Stomach (tissue), 9 donors: ENCODE results near the gene HLCS. TPM values are rescaled to one million over a fixed set of nuclear protein-coding genes. Genes with fewer than 3 reads are reported as not detected.

Source experiments
- DNase-seq, 2 donors: peaks; one replicate each; pipeline versions ENCODE4 v3.0.0 to v3.0.0-alpha.2; 2013 to 2019
- H3K27ac ChIP-seq, 5 donors: fragments of 200-600 bp in 4 of 5; sonication (generic) in 4 of 5; one replicate each; pipeline ENCODE4 v1.5.1; 2013 to 2019; ENCODE audit warnings: mild to moderate bottlenecking in 1 of 5, moderate library complexity in 1 of 5
- H3K27me3 ChIP-seq, 3 donors: fragments of 200-600 bp; sonication (generic); one replicate each; pipeline ENCODE4 v1.5.1; 2017 to 2019; ENCODE audit warnings: mixed run types in 1 of 3
- H3K36me3 ChIP-seq, 4 donors: fragments of 200-600 bp; sonication (generic); 1 replicate in 3 of 4; 2 replicates in 1 of 4; pipeline ENCODE4 v1.5.1; 2016 to 2019
- H3K4me1 ChIP-seq, 4 donors: fragments of 200-600 bp; sonication (generic); one replicate each; pipeline ENCODE4 v1.5.1; 2016 to 2019
- H3K4me3 ChIP-seq, 4 donors: fragments of 200-600 bp; sonication (generic) in 3 of 4; one replicate each; pipeline ENCODE4 v1.5.1; 2016 to 2019; ENCODE audit warnings: mild to moderate bottlenecking in 1 of 4
- H3K9me3 ChIP-seq, 4 donors: fragments of 200-600 bp; sonication (generic); one replicate each; pipeline ENCODE4 v1.5.1; 2016 to 2019
- EP300 ChIP-seq: sonication (generic); formaldehyde crosslinking; IDR thresholded peaks from one replicate; pipeline ENCODE4 v1.6.1; 2017; ENCODE audit warnings: antibody characterized with exemption
- POLR2A ChIP-seq, 4 donors: fragments of 450-650 bp; IDR thresholded peaks; one replicate each; pipeline ENCODE4 v1.6.1; 2016; ENCODE audit warnings: antibody characterized with exemption in 4 of 4, control low read depth in 2 of 4, mild to moderate bottlenecking in 1 of 4, moderate library complexity in 1 of 4
- POLR2AphosphoS5 ChIP-seq, 3 donors: sonication (generic); formaldehyde crosslinking; IDR thresholded peaks; one replicate each; pipeline ENCODE4 v1.6.1; 2016; ENCODE audit warnings: antibody characterized with exemption in 3 of 3
- WGBS, 5 donors: extraction: QIAGEN DNeasy Blood & Tissue Kit in 3 of 5; methylation state at CpG; one replicate each; pipeline versions ENCODE4 v1.1.5 to v1.1.7; 2013 to 2018; 5-methylcytosine and 5-hydroxymethylcytosine counted together
- intact Hi-C: fragments of 100-400 bp; cut with DNase I; formaldehyde crosslinking; loops from one replicate; pipeline ENCODE4 v1.15.1; 2023; ENCODE audit warnings: low total_unique reads
- polyA plus RNA-seq, 3 donors: library from polyadenylated mRNA; stranded (reverse); fragments of 200-250 nt; gene quantifications; one replicate each; pipeline ENCODE4 v1.2.3, GENCODE V29; 2013
- total RNA-seq, 5 donors: library from RNA; depleted of rRNA; stranded (reverse); fragments of >200 nt; gene quantifications; one replicate each; pipeline versions ENCODE4 v1.1.0 to v1.2.3, GENCODE V29; 2014 to 2016
- TF ChIP-seq, protein P1 (sequence below), 7 experiments: fragments of 450-650 bp in 4 of 7; fragments of 200-600 bp in 3 of 7; sonication (generic) in 3 of 7; IDR thresholded peaks; one replicate each; pipeline ENCODE4 v1.5.1; 2016 to 2019; ENCODE audit warnings: antibody characterized with exemption in 7 of 7, control low read depth in 2 of 7, mild to moderate bottlenecking in 1 of 7
- donor health status: healthy with polysubstance abuse.
- donor health status: Bipolar disorder and iron deficiency.
- donor health status: healthy.

The HLCS gene
- total and polyA plus RNA-seq, 8 donors = 2.3 to 35.1 (median 13.9) TPM

DNA sequence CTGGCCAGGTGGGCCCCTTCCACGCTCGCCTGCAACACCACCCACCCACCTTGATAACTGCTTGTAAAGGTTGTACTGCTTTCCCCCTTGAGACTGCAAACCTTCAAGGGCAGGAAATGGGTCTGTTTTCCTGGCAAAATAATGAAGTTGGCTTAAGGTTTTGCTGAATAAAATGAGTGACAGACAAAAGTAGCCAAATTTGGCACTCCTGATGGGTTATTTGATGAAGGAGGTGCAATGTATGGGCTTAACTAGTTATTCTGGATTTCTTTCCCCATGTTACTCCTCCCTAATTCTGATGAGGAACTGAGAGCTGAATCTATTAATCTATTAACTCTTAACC, 14.6 kb upstream of the HLCS start:
- H3K27ac ChIP-seq = peak overlapping the region in 4 of 5 donors; percentile 47 to 64 (median 54)
- intact Hi-C loops = no loop called here
- no peaks in the 10 kb centered on the region for H3K36me3 ChIP-seq
- peak overlapping the region; percentile 41 to 50 (median 45) for H3K4me3 ChIP-seq
- H3K27me3 ChIP-seq = peaks cover 0 to 5% (median 0%) of the 10 kb centered on the region in 3 donors
- H3K9me3 ChIP-seq = no peaks in the 10 kb centered on the region
- WGBS, 5 donors = 6 to 48% (median 17%) methylated on average over 2 of the region's 2 CpGs
- H3K4me1 ChIP-seq = peaks cover 4 to 34% (median 26%) of the 10 kb centered on the region in 4 donors
- DNase-seq = no peak
- TF ChIP-seq, protein P1, sequence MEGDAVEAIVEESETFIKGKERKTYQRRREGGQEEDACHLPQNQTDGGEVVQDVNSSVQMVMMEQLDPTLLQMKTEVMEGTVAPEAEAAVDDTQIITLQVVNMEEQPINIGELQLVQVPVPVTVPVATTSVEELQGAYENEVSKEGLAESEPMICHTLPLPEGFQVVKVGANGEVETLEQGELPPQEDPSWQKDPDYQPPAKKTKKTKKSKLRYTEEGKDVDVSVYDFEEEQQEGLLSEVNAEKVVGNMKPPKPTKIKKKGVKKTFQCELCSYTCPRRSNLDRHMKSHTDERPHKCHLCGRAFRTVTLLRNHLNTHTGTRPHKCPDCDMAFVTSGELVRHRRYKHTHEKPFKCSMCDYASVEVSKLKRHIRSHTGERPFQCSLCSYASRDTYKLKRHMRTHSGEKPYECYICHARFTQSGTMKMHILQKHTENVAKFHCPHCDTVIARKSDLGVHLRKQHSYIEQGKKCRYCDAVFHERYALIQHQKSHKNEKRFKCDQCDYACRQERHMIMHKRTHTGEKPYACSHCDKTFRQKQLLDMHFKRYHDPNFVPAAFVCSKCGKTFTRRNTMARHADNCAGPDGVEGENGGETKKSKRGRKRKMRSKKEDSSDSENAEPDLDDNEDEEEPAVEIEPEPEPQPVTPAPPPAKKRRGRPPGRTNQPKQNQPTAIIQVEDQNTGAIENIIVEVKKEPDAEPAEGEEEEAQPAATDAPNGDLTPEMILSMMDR (IDR thresholded peaks at IDR 0.05) = no peak
- TF ChIP-seq POLR2AphosphoS5 (IDR thresholded peaks at IDR 0.05) (no peak), EP300 (no peak), POLR2A (IDR thresholded peaks at IDR 0.05) (no peak)

DNA sequence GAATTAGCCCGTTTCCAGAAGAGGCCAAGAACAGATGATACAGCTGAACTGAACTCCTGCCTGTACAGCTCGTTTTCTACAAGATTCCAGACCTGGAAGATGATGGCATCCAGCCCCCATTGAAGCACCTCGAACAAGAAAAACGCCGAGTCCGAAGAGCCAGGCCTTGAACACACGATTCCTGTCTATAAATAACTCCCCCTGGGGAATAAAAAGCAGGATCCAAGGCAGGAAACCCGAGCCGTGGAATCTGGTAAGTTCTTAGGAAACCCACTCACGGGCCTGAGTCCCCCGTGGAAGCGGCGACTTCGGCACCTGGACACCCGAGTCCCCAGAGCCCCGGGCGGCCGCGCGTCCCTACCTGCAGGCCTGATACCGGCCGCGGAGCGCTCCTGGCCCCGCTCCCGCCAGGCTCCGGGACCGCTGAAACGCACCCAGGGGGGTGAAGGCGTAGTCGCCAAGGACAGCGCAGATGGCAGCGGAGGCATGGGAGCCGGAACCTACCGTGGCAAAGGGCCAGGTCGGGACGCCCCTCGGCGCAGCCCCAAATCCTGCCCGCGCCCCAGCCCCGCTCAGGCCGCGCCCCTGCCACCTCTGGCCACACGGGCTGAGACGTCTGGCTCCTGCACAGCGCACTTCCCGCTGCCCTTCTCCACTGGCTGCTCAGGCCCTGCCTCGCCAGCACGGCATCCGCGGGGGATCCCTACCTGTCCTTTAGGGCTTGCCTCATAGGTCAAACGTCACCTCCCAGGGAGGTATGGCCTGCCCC, 14.0 kb upstream of the HLCS start:
- intact Hi-C loops = no loop called here
- Histone ChIP-seq H3K9me3 (no peaks in the 10 kb centered on the region), H3K27me3 (peaks cover 0 to 5% (median 0%) of the 10 kb centered on the region in 3 donors), H3K27ac (peak overlapping the region; percentile 47 to 64 (median 52)), H3K4me3 (peak overlapping the region; percentile 41 to 50 (median 45)), H3K36me3 (no peaks in the 10 kb centered on the region), H3K4me1 (peaks cover 4 to 34% (median 26%) of the 10 kb centered on the region in 4 donors)
- TF ChIP-seq POLR2A (IDR thresholded peaks at IDR 0.05) = no peak
- TF ChIP-seq, protein P1 (IDR thresholded peaks at IDR 0.05) = peak in 2 of 7 experiments; percentile 11 to 16
- DNase-seq = peak; percentile 52 to 68
- WGBS, 5 donors = 5 to 14% (median 8%) methylated on average over 20 to 53 of the region's 53 CpGs

DNA sequence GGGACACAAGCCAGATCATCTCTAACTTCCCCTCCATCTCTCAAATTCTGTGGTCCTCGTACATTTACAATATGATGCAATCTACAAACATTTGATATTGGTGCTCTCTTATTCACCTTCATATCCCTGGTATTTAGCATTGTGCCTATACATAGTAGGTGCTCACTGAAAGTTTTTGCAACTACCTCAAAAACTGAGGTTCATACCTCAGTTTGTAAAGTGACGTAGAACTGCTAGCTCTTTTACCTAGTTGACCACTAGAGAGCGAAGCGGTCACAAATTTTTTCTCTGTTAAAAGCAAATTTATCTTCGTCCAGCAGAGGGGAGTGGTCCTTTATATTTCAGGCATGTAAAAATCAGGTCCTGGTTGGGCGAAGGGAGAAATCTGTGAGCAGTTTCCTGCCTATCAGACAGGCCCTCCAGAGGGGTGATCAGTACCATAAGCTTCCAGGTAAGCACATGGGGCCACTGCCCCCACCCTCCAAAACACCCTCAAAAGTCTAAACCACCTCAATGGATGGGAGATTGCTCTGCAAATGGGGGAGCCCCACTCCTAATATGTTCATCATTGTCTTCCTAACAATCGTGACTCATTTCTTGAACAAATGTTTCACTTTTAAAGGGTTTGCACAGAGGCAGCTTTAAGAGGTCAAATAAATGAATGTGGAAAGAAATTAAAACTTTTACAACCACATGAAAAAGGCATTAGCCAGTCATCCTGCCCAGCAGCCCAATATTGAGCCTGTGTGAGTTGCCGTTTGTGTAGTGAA, 10.6 kb upstream of the HLCS start:
- Histone ChIP-seq H3K4me1 (peaks cover 4 to 44% (median 31%) of the 10 kb centered on the region in 4 donors), H3K36me3 (no peaks in the 10 kb centered on the region), H3K9me3 (no peaks in the 10 kb centered on the region), H3K4me3 (no peak overlapping the region), H3K27me3 (peaks cover 0 to 5% (median 0%) of the 10 kb centered on the region in 3 donors), H3K27ac (peak overlapping the region in 4 of 5 donors; percentile 3 to 55 (median 39))
- intact Hi-C loops = no loop called here
- DNase-seq = peak in 1 of 2 donors; percentile 87
- 17 to 24% (median 19%) methylated on average over 8 of the region's 8 CpGs for WGBS, 5 donors
- TF ChIP-seq, protein P1 (IDR thresholded peaks at IDR 0.05) = peak in 5 of 7 experiments; percentile 24 to 82 (median 50)
- TF ChIP-seq EP300 (no peak), POLR2AphosphoS5 (IDR thresholded peaks at IDR 0.05) (peak in 1 of 3 donors; percentile 12), POLR2A (IDR thresholded peaks at IDR 0.05) (no peak)

DNA sequence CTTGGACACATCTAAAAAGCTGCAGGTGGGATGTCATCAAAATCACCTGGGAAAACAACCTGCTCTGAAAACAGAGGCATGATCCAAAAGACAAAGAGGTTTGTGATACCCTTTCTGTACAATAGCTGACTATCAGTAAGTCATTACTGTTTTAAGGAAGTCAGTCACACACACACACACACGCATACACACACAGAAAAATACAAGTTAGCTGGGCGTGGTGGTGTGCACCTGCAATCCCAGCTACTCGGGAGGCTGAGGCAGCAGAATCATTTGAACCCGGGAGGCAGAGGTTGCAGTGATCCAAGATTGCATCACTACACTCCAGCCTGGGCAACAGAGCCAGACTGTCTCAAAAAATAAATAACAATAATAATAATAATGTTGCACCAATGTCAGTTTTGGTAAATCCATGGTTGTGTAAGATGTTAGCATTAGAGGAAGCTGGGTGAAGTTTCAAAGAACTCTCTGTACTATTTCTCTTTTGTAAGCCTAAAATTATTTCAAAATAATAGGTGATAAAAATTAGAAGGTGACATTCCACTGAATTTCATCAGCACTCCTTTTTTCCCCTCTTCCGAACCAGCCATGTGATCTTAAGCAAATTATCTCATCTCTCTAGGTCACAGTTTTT, 9.9 kb upstream of the HLCS start:
- Histone ChIP-seq H3K27me3 (peaks cover 0 to 5% (median 0%) of the 10 kb centered on the region in 3 donors), H3K36me3 (no peaks in the 10 kb centered on the region), H3K27ac (peak overlapping the region in 1 of 5 donors; percentile 55), H3K4me3 (no peak overlapping the region), H3K4me1 (peaks cover 4 to 44% (median 31%) of the 10 kb centered on the region in 4 donors), H3K9me3 (no peaks in the 10 kb centered on the region)
- no peak for DNase-seq
- intact Hi-C loops = no loop called here
- WGBS, 5 donors = 64 to 75% (median 70%) methylated on average over 5 of the region's 5 CpGs
- TF ChIP-seq POLR2A (IDR thresholded peaks at IDR 0.05) (no peak), EP300 (no peak), POLR2AphosphoS5 (IDR thresholded peaks at IDR 0.05) (no peak)
- TF ChIP-seq, protein P1 (IDR thresholded peaks at IDR 0.05) = no peak
